Measurements from ENCODE around the gene IFNL2. TPM values are rescaled to one million over a fixed set of nuclear protein-coding genes. Genes with fewer than 3 reads are reported as not detected.

The IFNL2 gene
- total and polyA plus RNA-seq, 4 experiments from 2014 or later, result not detected

DNA sequence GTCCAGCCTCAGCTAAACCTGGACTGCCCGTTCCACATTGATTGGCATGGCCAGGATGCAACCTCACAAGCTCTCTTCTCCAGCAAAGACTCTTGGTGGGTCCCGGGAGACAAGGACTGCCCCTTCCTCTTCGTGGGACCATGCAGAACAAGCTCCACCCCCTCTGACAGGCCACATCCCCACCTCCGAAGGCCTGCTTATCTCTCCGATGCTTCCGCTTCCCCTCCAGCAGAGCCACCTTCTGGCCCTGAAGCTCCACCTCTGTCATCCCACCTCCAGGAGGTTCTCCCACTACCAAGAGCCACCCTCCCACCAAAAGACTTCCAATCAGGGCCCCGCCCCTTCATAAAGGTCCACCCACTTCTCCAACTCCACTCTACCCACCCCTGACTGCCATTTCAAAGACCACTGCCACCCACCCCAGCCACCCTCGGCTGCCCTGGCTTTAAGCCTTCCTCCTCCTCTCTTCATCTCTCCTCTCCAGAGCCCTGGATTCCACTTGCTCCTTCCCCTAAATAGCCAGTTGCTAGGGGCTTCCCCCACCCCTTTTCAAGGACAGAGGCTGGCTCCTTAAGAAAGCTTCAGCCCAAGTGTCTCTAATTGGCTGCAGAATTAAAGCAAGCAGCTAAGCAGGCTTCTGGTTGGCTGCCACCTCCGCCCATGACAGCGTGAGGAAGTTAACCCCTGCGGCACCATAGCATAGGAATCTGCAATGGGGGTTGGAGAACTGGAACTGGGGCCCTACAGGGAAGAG, 42.5 kb downstream of the IFNL2 start:
- Histone ChIP-seq H3K27ac (ENCODE audit: low read depth, low read length) (no peak overlapping the region), H3K27me3 (ENCODE audit: insufficient read depth, low read length) (no peaks in the 10 kb centered on the region), H3K4me3 (ENCODE audit: low read length in 2 of 2) (no peak overlapping the region), H3K36me3 (ENCODE audit: insufficient read depth, low read length) (no peaks in the 10 kb centered on the region), H3K4me1 (ENCODE audit: insufficient read depth, low read length) (no peaks in the 10 kb centered on the region), H3K9me3 (ENCODE audit: control insufficient read depth in 1 of 2, low read length in 2 of 2) (no peaks in the 10 kb centered on the region)
- H3K4me1 Mint-ChIP-seq, result peaks cover 2 to 13% (median 4%) of the 10 kb centered on the region in 4 donors
- H3K4me3 Mint-ChIP-seq, result no peak overlapping the region
- H3K9me3 Mint-ChIP-seq, result no peaks in the 10 kb centered on the region
- DNase-seq, result no peak
- ChIA-PET CTCF (ENCODE audit: partially characterized antibody) (interaction anchor here (2.5 kb wide), 1 partner anchor 16 kb away, joined by 7 read pairs; no protein-coding TSS in a partner anchor), POLR2A (ENCODE audit: partially characterized antibody) (no interaction called here)
- H3K27me3 Mint-ChIP-seq, result no peaks in the 10 kb centered on the region
- intact Hi-C loops (cut with micrococcal nuclease), result no loop called here
- peaks cover 40 to 46% of the 10 kb centered on the region in 2 donors for H3K36me3 Mint-ChIP-seq
- peak overlapping the region in 2 of 7 donors; percentile 48 to 77 for H3K27ac Mint-ChIP-seq

DNA sequence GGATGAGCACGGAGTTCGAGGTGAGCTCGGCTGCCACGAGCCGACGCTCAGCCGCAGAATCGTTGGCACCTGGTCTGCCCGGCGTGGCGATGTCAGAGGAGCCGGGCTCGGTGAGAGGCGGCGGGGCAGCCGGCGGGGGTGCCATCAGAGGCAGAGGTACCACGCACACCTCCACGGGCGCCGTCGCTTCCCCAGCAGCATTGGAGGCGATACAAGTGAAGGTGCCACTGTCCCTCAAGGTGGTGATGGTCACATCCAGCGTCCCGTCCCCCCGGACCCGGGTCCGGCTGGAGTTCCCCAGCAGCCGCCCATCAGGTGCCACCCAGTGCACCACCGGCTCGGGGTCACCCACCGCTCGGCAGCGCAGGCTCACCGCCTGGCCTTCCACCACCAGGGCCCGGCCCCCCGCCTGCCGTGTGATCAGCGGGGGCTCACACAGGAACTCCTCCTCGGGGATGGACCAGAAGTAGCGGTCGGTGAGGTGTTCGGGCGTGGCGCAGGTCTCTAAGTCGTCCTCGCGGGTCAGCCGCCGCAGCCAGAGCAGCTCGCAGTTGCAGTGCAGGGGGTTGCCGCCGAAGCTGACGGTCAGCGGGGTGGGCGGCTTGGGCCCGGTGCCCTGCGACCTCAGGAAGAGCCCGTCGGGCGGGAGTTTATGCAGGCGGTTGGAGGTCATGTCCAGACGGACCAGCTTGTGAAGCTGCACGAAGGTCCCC, 46.0 kb downstream of the IFNL2 start:
- Mint-ChIP-seq H3K9me3 (no peaks in the 10 kb centered on the region), H3K27ac (no peak overlapping the region), H3K4me1 (peaks cover 6 to 16% (median 10%) of the 10 kb centered on the region in 4 donors), H3K36me3 (peaks cover 42% of the 10 kb centered on the region in 2 donors), H3K27me3 (no peaks in the 10 kb centered on the region), H3K4me3 (no peak overlapping the region)
- Histone ChIP-seq H3K4me1 (ENCODE audit: insufficient read depth, low read length) (peaks cover 1% of the 10 kb centered on the region), H3K27me3 (ENCODE audit: insufficient read depth, low read length) (no peaks in the 10 kb centered on the region), H3K36me3 (ENCODE audit: insufficient read depth, low read length) (no peaks in the 10 kb centered on the region), H3K4me3 (ENCODE audit: low read length in 2 of 2) (no peak overlapping the region), H3K27ac (ENCODE audit: low read depth, low read length) (no peak overlapping the region), H3K9me3 (ENCODE audit: control insufficient read depth in 1 of 2, low read length in 2 of 2) (no peaks in the 10 kb centered on the region)
- CTCF ChIA-PET (ENCODE audit: partially characterized antibody), result no interaction called here
- DNase-seq, result no peak
- POLR2A ChIA-PET (ENCODE audit: partially characterized antibody), result interaction anchor here (1.5 kb wide), 1 partner anchor 76 kb away, joined by 3 read pairs; no protein-coding TSS in a partner anchor
- intact Hi-C loops (cut with micrococcal nuclease), result no loop called here

- Histone ChIP-seq H3K9me3 (ENCODE audit: control insufficient read depth in 1 of 2, low read length in 2 of 2) (no peaks in the 10 kb centered on the region), H3K36me3 (ENCODE audit: insufficient read depth, low read length) (no peaks in the 10 kb centered on the region), H3K4me3 (ENCODE audit: low read length in 2 of 2) (no peak overlapping the region), H3K27ac (ENCODE audit: low read depth, low read length) (no peak overlapping the region), H3K27me3 (ENCODE audit: insufficient read depth, low read length) (no peaks in the 10 kb centered on the region), H3K4me1 (ENCODE audit: insufficient read depth, low read length) (peaks cover 13% of the 10 kb centered on the region)
- DNase-seq, result no peak
- CTCF ChIA-PET (ENCODE audit: partially characterized antibody), result interaction anchor here (1.5 kb wide), 1 partner anchor 12 kb away, joined by 10 read pairs; no protein-coding TSS in a partner anchor
- Mint-ChIP-seq H3K4me1 (peaks cover 8 to 19% (median 17%) of the 10 kb centered on the region in 4 donors), H3K36me3 (peaks cover 30 to 36% of the 10 kb centered on the region in 2 donors), H3K4me3 (no peak overlapping the region), H3K27me3 (no peaks in the 10 kb centered on the region), H3K27ac (peak overlapping the region in 2 of 7 donors; percentile 29 to 72), H3K9me3 (no peaks in the 10 kb centered on the region)
- POLR2A ChIA-PET (ENCODE audit: partially characterized antibody), result no interaction called here
- intact Hi-C loops (cut with micrococcal nuclease), result no loop called here
Observed at GRCh38 chr19:39315933-39316332, 47.7 kb downstream of the IFNL2 start.

- Histone ChIP-seq H3K9me3 (ENCODE audit: control insufficient read depth in 1 of 2, low read length in 2 of 2) (no peaks in the 10 kb centered on the region), H3K4me1 (ENCODE audit: insufficient read depth, low read length) (peaks cover 13% of the 10 kb centered on the region), H3K4me3 (ENCODE audit: low read length in 2 of 2) (no peak overlapping the region), H3K27me3 (ENCODE audit: insufficient read depth, low read length) (no peaks in the 10 kb centered on the region), H3K36me3 (ENCODE audit: insufficient read depth, low read length) (no peaks in the 10 kb centered on the region), H3K27ac (ENCODE audit: low read depth, low read length) (no peak overlapping the region)
- POLR2A ChIA-PET (ENCODE audit: partially characterized antibody), result no interaction called here
- Mint-ChIP-seq H3K27me3 (no peaks in the 10 kb centered on the region), H3K36me3 (peaks cover 24 to 29% of the 10 kb centered on the region in 2 donors), H3K27ac (peak overlapping the region in 4 of 7 donors; percentile 27 to 63 (median 52)), H3K9me3 (no peaks in the 10 kb centered on the region), H3K4me1 (peaks cover 13 to 27% (median 22%) of the 10 kb centered on the region in 4 donors), H3K4me3 (peak overlapping the region in 1 of 8 donors; percentile 7)
- DNase-seq, result no peak
- CTCF ChIA-PET (ENCODE audit: partially characterized antibody), result interaction anchor here (1.5 kb wide), 1 partner anchor 11 kb away, joined by 10 read pairs; no protein-coding TSS in a partner anchor
- intact Hi-C loops (cut with micrococcal nuclease), result no loop called here
Observed at GRCh38 chr19:39316627-39317321, 48.6 kb downstream of the IFNL2 start.

DNA sequence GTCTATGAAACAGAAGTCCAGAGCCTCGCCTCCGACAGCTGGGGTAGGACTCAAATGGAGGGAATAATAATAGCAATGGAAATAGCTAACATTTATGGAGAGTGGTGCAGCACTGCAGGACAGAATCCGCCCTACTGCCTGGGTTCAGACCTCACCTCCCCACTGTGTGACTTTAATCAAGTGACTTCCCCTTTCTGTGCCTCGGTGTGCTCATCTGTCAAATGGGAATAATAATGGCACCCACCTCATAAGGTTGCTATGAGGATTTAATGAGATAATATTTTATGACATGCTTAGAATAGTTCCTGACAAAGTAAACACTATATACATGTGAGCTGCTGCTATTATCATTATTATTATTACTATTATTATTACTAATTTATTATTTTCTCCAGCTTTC, 49.3 kb downstream of the IFNL2 start:
- Mint-ChIP-seq H3K27ac (peak overlapping the region in 2 of 7 donors; percentile 27 to 41), H3K36me3 (peaks cover 20 to 25% of the 10 kb centered on the region in 2 donors), H3K9me3 (no peaks in the 10 kb centered on the region), H3K27me3 (no peaks in the 10 kb centered on the region), H3K4me1 (peaks cover 13 to 30% (median 24%) of the 10 kb centered on the region in 4 donors), H3K4me3 (no peak overlapping the region)
- no peaks in the 10 kb centered on the region for H3K36me3 ChIP-seq (ENCODE audit: insufficient read depth, low read length)
- ChIA-PET CTCF (ENCODE audit: partially characterized antibody) (no interaction called here), POLR2A (ENCODE audit: partially characterized antibody) (no interaction called here)
- H3K27me3 ChIP-seq (ENCODE audit: insufficient read depth, low read length), result no peaks in the 10 kb centered on the region
- intact Hi-C loops (cut with micrococcal nuclease), result no loop called here
- DNase-seq, result no peak
- no peaks in the 10 kb centered on the region for H3K9me3 ChIP-seq (ENCODE audit: control insufficient read depth in 1 of 2, low read length in 2 of 2)
- no peak overlapping the region for H3K4me3 ChIP-seq (ENCODE audit: low read length in 2 of 2)
- H3K4me1 ChIP-seq (ENCODE audit: insufficient read depth, low read length), result peaks cover 13% of the 10 kb centered on the region
- no peak overlapping the region for H3K27ac ChIP-seq (ENCODE audit: low read depth, low read length)

- H3K36me3 Mint-ChIP-seq, result peaks cover 17 to 22% of the 10 kb centered on the region in 2 donors
- ChIA-PET CTCF (ENCODE audit: partially characterized antibody) (no interaction called here), POLR2A (ENCODE audit: partially characterized antibody) (no interaction called here)
- Histone ChIP-seq H3K36me3 (ENCODE audit: insufficient read depth, low read length) (no peaks in the 10 kb centered on the region), H3K4me1 (ENCODE audit: insufficient read depth, low read length) (peaks cover 13% of the 10 kb centered on the region), H3K4me3 (ENCODE audit: low read length in 2 of 2) (no peak overlapping the region), H3K9me3 (ENCODE audit: control insufficient read depth in 1 of 2, low read length in 2 of 2) (no peaks in the 10 kb centered on the region), H3K27me3 (ENCODE audit: insufficient read depth, low read length) (no peaks in the 10 kb centered on the region), H3K27ac (ENCODE audit: low read depth, low read length) (no peak overlapping the region)
- peak overlapping the region in 2 of 8 donors; percentile 22 to 32 for H3K4me3 Mint-ChIP-seq
- no peak for DNase-seq
- H3K27ac Mint-ChIP-seq, result peak overlapping the region in 5 of 7 donors; percentile 27 to 75 (median 50)
- no peaks in the 10 kb centered on the region for H3K27me3 Mint-ChIP-seq
- no peaks in the 10 kb centered on the region for H3K9me3 Mint-ChIP-seq
- H3K4me1 Mint-ChIP-seq, result peaks cover 13 to 33% (median 27%) of the 10 kb centered on the region in 4 donors
- intact Hi-C loops (cut with micrococcal nuclease), result no loop called here
Observed at GRCh38 chr19:39318071-39318470, 49.9 kb downstream of the IFNL2 start.

DNA sequence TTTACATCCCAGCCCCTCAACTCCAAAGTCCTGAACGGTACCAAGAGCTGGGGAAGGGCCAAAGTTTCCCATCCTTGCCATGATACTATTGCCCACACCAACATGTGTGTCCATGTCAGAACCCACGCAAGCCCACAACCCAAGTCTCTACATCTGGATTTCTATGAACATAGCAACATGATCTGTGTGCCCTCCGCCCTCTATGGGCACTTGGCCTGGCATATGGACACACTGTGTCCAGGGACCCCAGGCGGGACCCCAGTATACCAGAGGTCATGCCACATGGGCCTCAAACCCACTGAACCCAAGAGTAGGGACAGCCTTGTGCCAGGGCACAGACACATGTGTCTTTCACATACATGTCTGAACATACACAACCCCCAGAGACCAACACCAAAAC, 50.5 kb downstream of the IFNL2 start:
- Histone ChIP-seq H3K27ac (ENCODE audit: low read depth, low read length) (no peak overlapping the region), H3K9me3 (ENCODE audit: control insufficient read depth in 1 of 2, low read length in 2 of 2) (no peaks in the 10 kb centered on the region), H3K4me1 (ENCODE audit: insufficient read depth, low read length) (peaks cover 13% of the 10 kb centered on the region), H3K27me3 (ENCODE audit: insufficient read depth, low read length) (no peaks in the 10 kb centered on the region), H3K36me3 (ENCODE audit: insufficient read depth, low read length) (no peaks in the 10 kb centered on the region), H3K4me3 (ENCODE audit: low read length in 2 of 2) (no peak overlapping the region)
- ChIA-PET POLR2A (ENCODE audit: partially characterized antibody) (no interaction called here), CTCF (ENCODE audit: partially characterized antibody) (no interaction called here)
- Mint-ChIP-seq H3K27ac (peak overlapping the region in 5 of 7 donors; percentile 18 to 88 (median 68)), H3K36me3 (peaks cover 11 to 19% of the 10 kb centered on the region in 2 donors), H3K9me3 (no peaks in the 10 kb centered on the region), H3K27me3 (no peaks in the 10 kb centered on the region), H3K4me1 (peaks cover 13 to 37% (median 27%) of the 10 kb centered on the region in 4 donors), H3K4me3 (peak overlapping the region; percentile 66 to 85 (median 75))
- DNase-seq, result no peak
- intact Hi-C loops (cut with micrococcal nuclease), result no loop called here
